Left lobe of liver (tissue), 2 donors: ENCODE measurements around the gene PMEPA1. TPM values are rescaled to one million over a fixed set of nuclear protein-coding genes. Genes with fewer than 3 reads are reported as not detected.
A peak's percentile ranks its signal among the peaks of the same experiment; 100 is the strongest.

ENCODE experiments used
- ATAC-seq: fragments of 200-7000 bp; cut with Tn5 transposase; one replicate; pipeline ENCODE4 v1.9.1; 2020; ENCODE audit warnings: mild to moderate bottlenecking, moderate library complexity
- DNase-seq: peaks from one replicate; pipeline ENCODE4 v3.0.0-alpha.2; 2020; ENCODE audit warnings: low spot score
- total RNA-seq: library from RNA; stranded (reverse); gene quantifications from one replicate; pipeline ENCODE4 v1.2.1, GENCODE V29; 2021
- donor health status: DM: no; HTN: no; CAD: no; lungs with moderate emphysema.
- donor health status: DM: no; HTN: yes; CAD: no.

PMEPA1 gene
- total RNA-seq, 1 donor from 2014 or later: 5.2 TPM

GRCh38 chr20:57612916-57613315 lies 96.9 kb downstream of the PMEPA1 start:
- DNase-seq (peak; percentile 19), ATAC-seq (no peak)

GRCh38 chr20:57612436-57612835 lies 97.4 kb downstream of the PMEPA1 start:
- peak; percentile 32 for DNase-seq
- no peak for ATAC-seq

GRCh38 chr20:57611586-57612311 lies 98.1 kb downstream of the PMEPA1 start:
- no peak for ATAC-seq
- DNase-seq: peak; percentile 44

- DNase-seq (no peak), ATAC-seq (no peak)
Measured at GRCh38 chr20:57610261-57610952, 99.4 kb downstream of the PMEPA1 start.

- DNase-seq: no peak
- no peak for ATAC-seq
Measured at GRCh38 chr20:57609842-57610167, 100.0 kb downstream of the PMEPA1 start.

GRCh38 chr20:57609086-57609841 lies 100.6 kb downstream of the PMEPA1 start:
- no peak for DNase-seq
- no peak for ATAC-seq

- no peak for DNase-seq
Measured at GRCh38 chr20:57608516-57608915, 101.3 kb downstream of the PMEPA1 start.

GRCh38 chr20:57605878-57606277 lies 103.9 kb downstream of the PMEPA1 start:
- no peak for ATAC-seq
- no peak for DNase-seq

More at GRCh38 chr20:57608516-57608915, 101.3 kb downstream of the PMEPA1 start:
- no peak for ATAC-seq

- no peak for ATAC-seq
- no peak for DNase-seq
Measured at GRCh38 chr20:57605045-57605444, 104.8 kb downstream of the PMEPA1 start.

GRCh38 chr20:57603120-57603519 lies 106.7 kb downstream of the PMEPA1 start:
- no peak for DNase-seq
- ATAC-seq: no peak

- DNase-seq (no peak), ATAC-seq (no peak)
Measured at GRCh38 chr20:57601737-57602136, 108.1 kb downstream of the PMEPA1 start.

- DNase-seq (no peak), ATAC-seq (no peak)
Measured at GRCh38 chr20:57601211-57601570, 108.6 kb downstream of the PMEPA1 start.

GRCh38 chr20:57600320-57601210 lies 109.2 kb downstream of the PMEPA1 start:
- ATAC-seq (no peak), DNase-seq (no peak)

- ATAC-seq: no peak
- DNase-seq: no peak
Measured at GRCh38 chr20:57598491-57598890, 111.3 kb downstream of the PMEPA1 start.

Other genes with a start within 250 kb of the PMEPA1 start
- gene CTCFL, start 184.9 kb downstream of the PMEPA1 start, total RNA-seq: 0.15 TPM
- 1,004 TPM for gene PCK1, start 148.9 kb downstream of the PMEPA1 start, total RNA-seq
- gene ZBP1, start 89.6 kb downstream of the PMEPA1 start, total RNA-seq: 0.08 TPM